ENCODE measurements around the gene C1orf185.

DNA sequence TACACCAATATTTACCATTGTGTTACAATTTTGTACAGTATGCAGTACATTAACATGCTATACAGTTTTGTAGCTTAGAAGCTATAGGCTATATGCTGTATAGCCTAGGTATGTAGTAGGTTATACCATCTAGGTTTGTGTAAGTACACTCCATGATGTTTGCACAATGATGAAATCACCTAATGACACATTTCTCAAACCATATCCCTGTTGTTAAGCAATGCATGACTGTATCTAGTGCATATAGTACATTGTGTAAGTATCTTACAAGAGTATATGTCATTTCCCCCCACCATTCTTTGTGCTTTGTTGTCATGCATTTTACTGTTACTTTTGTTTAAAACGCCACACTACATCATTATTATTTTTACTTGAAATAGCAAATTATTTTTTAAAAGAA is 68.3 kb downstream of the C1orf185 start:
- TF ChIP-seq CTCF (IDR thresholded peaks at IDR 0.05; ENCODE audit: poor library complexity) (no peak), EZH2 (IDR thresholded peaks at IDR 0.05; ENCODE audit: borderline replicate concordance) (no peak)
